GM21381 (cell line): ENCODE data around the gene MX2.

Experiments used
- ATAC-seq: cut with Tn5 transposase; IDR thresholded peaks from one replicate; pipeline ENCODE4 v1.9.1; 2021; ENCODE audit warnings: mild to moderate bottlenecking, moderate library complexity; ENCODE audit not compliant: unreplicated experiment

The MX2 gene

GRCh38 chr21:41432562-41433460, 71.0 kb downstream of the MX2 start:
- ATAC-seq = no peak

GRCh38 chr21:41433566-41433965, 71.7 kb downstream of the MX2 start:
- no peak for ATAC-seq

DNA sequence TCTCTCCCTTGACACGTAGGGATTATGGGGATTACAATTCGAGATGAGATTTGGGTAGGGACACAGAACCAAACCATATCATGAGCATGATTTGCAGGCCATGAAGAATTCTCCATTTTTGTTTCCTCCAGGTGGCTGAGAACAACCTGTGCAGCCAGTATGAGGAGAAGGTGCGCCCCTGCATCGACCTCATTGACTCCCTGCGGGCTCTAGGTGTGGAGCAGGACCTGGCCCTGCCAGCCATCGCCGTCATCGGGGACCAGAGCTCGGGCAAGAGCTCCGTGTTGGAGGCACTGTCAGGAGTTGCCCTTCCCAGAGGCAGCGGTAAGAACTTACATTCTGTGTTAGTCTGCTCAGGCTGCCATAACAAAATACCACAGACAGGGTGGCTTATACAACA, 73.9 kb downstream of the MX2 start:
- ATAC-seq = no peak

- no peak for ATAC-seq
These were observed 75.9 kb downstream of the MX2 start for GRCh38 chr21:41437729-41438128.

- no peak for ATAC-seq
These were observed 76.7 kb downstream of the MX2 start for GRCh38 chr21:41438425-41439113.

DNA sequence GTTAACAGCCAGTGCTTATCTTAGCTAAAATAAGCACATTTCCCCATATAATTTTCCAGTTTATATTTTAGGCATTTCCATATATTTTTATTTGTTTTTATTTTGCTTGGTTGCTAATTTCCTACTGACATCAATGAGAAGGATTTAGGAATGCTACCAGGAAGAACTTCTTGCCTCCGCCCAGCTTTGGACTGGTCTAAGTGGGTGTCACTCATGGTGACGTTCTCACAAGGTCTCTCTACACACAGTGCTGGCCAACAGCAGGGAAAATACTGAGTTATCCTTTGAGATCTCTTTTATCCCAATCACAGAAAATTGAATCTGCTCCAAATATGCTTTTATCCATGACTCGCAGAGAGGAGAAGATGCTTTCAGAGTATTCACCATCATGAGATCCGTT, 77.4 kb downstream of the MX2 start:
- ATAC-seq = no peak

DNA sequence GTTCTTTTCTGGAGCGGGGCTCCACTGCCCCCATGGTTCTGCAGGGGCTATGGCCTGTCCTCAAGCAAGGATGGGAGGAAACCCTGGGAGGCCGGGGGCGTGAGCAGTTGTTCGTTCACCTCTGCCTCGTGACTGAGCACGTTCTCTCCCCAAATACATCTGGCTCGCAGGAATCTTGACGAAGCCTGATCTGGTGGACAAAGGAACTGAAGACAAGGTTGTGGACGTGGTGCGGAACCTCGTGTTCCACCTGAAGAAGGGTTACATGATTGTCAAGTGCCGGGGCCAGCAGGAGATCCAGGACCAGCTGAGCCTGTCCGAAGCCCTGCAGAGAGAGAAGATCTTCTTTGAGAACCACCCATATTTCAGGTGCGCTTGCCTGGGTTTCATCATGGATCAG, 79.7 kb downstream of the MX2 start:
- ATAC-seq = no peak

GRCh38 chr21:41442481-41443186, 80.8 kb downstream of the MX2 start:
- ATAC-seq = no peak

DNA sequence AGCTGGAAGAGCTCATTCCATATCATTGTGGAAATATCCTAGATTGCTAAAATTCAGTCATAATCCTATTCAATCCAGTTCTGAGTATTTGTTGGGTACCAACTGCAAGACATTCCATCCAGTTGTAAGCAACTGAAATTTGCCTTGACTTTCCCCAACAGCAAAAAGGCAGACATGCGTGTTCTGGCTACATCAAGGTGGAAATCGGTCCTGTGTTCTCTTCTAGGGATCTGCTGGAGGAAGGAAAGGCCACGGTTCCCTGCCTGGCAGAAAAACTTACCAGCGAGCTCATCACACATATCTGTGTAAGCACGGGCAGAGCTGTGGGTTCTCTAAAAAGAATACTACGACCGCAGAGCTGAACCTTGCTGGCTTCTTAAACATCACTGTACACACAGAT, 81.7 kb downstream of the MX2 start:
- ATAC-seq = no peak

DNA sequence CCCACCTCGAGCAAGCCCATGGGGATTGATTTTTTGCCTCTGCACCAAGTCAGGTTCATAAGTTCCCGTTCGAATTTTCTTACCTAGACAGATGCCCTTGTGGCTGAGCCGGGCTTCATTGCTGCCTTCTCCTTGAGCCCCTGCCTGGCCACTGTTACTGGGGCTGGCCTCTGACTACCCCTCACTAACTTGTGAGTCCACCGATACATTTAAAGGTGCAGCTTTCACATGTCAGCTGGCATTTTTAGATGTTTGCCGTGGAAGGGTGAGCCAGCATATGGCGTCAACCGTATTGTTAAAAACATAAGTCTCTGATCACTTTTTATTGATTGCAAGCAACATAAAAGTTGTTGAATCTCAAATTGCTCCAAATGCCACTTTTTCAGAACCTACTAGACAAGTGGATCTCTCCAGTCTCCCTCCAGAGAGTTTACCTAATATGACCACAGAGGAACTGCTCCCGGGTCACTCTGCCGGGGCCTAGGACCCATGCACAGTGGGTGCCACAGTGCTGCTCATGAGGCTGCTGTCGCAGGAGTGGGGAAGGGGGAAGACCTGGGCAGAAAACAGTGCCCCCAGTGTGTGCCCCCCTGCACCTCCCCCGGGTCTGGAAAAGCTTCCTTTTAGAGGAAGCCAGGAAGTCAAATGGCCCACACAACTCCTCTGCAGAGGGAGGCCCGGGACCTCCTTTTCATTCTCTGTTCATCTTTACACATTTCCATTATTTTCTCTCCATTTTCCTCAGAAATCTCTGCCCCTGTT, 83.1 kb downstream of the MX2 start:
- no peak for ATAC-seq

DNA sequence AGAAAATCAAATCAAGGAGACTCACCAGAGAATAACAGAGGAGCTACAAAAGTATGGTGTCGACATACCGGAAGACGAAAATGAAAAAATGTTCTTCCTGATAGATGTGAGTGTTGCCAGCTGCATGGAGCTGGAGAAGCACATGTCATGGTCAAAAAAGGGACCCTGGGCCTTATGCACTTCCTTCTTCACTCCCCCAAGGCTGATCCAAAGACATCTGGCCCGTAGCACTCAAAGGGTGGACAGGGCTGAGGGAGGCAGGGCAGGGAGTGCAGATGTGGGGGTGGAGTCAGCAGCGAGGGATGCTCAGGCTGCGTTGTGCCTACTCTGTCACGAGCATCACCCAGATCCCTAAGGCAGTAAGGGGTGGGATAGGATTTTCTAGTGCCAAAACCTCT, 83.6 kb downstream of the MX2 start:
- ATAC-seq = no peak

DNA sequence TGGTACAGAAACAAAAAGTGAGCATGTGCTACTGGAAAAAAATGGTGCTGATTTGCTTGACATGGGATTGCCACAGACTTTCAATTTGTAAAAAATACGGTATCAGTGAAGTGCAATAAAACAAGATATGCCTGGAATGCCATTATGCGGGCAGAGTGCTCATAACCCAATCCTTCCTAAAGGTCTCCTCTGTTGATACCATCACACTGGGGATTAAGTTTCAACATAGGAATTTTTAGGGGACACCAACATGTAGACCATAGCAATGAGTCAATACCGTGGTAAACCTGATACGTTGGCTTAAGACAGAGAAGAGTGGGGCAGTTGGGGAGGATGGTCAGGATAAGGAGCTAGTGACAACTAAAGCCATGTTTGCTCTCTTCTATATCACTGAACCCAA, 84.8 kb downstream of the MX2 start:
- no peak for ATAC-seq

- ATAC-seq = no peak
These were observed 85.5 kb downstream of the MX2 start for GRCh38 chr21:41447356-41447755.

DNA sequence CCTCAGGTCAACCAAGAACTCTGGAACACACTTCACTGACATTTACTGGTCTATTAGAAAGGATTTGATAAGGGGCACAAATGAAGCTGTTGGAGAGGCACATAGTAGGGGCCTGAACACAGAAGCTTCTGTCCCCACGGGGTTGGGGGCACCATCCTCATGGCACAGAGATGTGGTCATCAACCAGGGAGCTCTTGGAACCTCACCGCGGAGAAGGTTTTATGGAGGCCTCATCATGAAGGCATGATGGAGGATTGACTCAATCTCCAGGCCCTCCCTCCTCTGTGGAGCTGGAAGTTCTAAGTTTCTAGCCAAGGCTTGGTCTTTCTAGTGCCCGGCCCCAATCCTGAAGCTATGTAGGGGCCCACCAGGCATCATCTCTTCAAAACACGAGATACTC, 87.8 kb downstream of the MX2 start:
- ATAC-seq = no peak

DNA sequence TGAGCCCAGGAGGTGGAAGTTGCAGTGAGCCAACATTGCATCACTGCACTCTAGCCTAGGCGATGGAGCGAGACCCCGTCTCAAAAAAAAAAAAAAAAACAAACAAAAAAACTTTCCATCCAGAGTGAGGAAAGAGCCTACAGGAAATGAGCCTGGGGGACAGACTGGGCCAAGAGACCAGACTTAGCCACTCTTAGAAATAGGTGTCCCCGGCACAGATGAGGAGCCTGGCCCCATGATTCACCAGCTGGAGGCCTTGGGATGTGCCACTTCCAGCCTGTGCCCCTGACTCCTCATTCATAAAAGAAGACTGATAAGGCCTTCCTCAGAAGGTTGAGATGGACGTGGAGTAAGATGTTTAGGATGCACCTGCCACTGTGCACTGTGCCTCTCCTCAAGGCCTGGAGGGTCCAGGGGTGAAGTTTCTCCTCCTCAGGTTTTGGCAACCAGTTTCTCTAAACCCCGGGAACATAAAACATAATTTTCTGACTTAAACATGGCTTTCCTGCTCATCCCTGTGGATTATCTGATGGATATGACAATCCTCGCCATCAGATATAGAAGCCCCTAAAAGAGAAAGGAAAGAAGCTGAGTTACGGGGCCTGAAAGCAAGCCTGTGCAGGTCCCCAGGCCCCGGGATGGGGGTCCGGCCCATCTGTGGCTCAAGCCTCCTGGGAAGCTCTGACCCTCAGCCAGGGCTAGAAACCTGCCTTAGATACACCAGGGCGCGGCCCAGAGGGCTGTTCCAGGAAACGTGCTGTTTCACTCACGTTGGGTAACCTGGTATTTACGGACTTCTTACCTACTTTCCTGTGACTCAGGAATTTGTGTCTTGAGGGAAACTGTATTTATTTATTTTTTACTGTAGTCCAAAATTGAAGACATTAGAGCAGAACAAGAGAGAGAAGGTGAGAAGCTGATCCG, 90.2 kb downstream of the MX2 start:
- ATAC-seq = no peak

GRCh38 chr21:41453198-41453597, 91.4 kb downstream of the MX2 start:
- no peak for ATAC-seq

- no peak for ATAC-seq
These were observed 91.9 kb downstream of the MX2 start for GRCh38 chr21:41453761-41454160.

DNA sequence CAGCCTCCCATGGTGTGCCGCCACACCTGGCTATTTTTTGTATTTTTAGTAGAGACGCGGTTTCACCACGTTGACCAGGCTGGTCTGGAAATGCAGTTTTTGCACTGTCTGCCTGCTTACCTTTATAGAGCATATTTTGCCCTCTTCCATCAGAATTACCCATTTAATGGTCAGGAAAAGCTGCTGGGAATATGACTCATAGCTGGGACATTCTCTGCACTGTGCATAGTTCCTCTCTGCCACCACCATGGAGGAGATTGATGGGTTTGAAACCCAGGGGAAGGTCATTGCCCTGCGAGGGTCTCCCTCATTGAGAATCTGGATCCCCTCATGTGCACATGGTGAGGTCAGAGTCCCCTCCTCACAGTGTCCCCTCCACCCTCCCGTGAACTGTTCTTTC, 96.3 kb downstream of the MX2 start:
- no peak for ATAC-seq

DNA sequence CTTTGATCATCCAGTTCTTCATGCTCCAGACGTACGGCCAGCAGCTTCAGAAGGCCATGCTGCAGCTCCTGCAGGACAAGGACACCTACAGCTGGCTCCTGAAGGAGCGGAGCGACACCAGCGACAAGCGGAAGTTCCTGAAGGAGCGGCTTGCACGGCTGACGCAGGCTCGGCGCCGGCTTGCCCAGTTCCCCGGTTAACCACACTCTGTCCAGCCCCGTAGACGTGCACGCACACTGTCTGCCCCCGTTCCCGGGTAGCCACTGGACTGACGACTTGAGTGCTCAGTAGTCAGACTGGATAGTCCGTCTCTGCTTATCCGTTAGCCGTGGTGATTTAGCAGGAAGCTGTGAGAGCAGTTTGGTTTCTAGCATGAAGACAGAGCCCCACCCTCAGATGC, 96.7 kb downstream of the MX2 start:
- no peak for ATAC-seq
